Measurements from ENCODE around the gene HEXD.

HEXD gene

GRCh38 chr17:82489851-82490511 is 71.8 kb downstream of the HEXD start:
- no peak for DNase-seq (ENCODE audit: low spot score)

GRCh38 chr17:82490512-82491195 is 72.5 kb downstream of the HEXD start:
- DNase-seq (ENCODE audit: low spot score) = no peak

- no peak for DNase-seq (ENCODE audit: low spot score)
Measured at GRCh38 chr17:82491196-82491530, 73.0 kb downstream of the HEXD start.

GRCh38 chr17:82491533-82491932 is 73.4 kb downstream of the HEXD start:
- DNase-seq (ENCODE audit: low spot score) = no peak

Data from AG08395 (cell line).